Lower lobe of right lung (tissue), 2 donors: ENCODE measurements around the gene PNRC1. TPM values are rescaled to one million over a fixed set of nuclear protein-coding genes. Genes with fewer than 3 reads are reported as not detected.
"Not testable (repeated sequence)": the region's sequence is repeated elsewhere in the genome, so short reads cannot be mapped to it uniquely, and the experiment has no call there.

ENCODE experiments used
- ATAC-seq, 2 donors: fragments of 200-7000 bp; cut with Tn5 transposase; one replicate each; pipeline ENCODE4 v1.9.1; 2020 to 2022; ENCODE audit warnings: mild to moderate bottlenecking in 2 of 2, moderate library complexity in 2 of 2
- DNase-seq: peaks from one replicate; pipeline ENCODE4 v3.0.0-alpha.2; 2020
- H3K27ac ChIP-seq: fragments of 200-600 bp; one replicate; pipeline ENCODE4 v1.8.0; 2022
- H3K27me3 ChIP-seq: fragments of 200-600 bp; one replicate; pipeline ENCODE4 v1.8.0; 2022; ENCODE audit warnings: low read depth
- H3K36me3 ChIP-seq: fragments of 200-600 bp; one replicate; pipeline ENCODE4 v1.8.0; 2022; ENCODE audit warnings: mild to moderate bottlenecking
- H3K4me1 ChIP-seq: fragments of 200-600 bp; one replicate; pipeline ENCODE4 v1.8.0; 2022
- H3K4me3 ChIP-seq: fragments of 200-600 bp; one replicate; pipeline ENCODE4 v1.8.0; 2022; ENCODE audit warnings: mild to moderate bottlenecking
- H3K9me3 ChIP-seq: fragments of 200-600 bp; one replicate; pipeline ENCODE4 v1.8.0; 2022
- intact Hi-C: fragments of 100-400 bp; cut with DNase I; formaldehyde crosslinking; loops from one replicate; pipeline ENCODE4 v1.11.0; 2022
- total RNA-seq: library from RNA; stranded (reverse); fragmentation: NEBNext Ultra II Directional; extraction: Animal tissue kit (Norgen Biotek cat#: 25700); gene quantifications from one replicate; pipeline ENCODE4 v1.2.1, GENCODE V29; 2021
- TF ChIP-seq, protein P1 (sequence below): fragments of 200-600 bp; IDR thresholded peaks from one replicate; pipeline ENCODE4 v1.8.0; 2022; ENCODE audit warnings: antibody characterized with exemption, mild to moderate bottlenecking
- donor health status: DM: no; HTN: yes; CAD: no; lungs with severe emphysema.

PNRC1 gene
- total RNA-seq, 1 donor from 2014 or later, result 198 TPM

GRCh38 chr6:89059227-89059626 lies 21.3 kb upstream of the PNRC1 start:
- Histone ChIP-seq H3K36me3 (no peaks in the 10 kb centered on the region), H3K4me3 (no peak overlapping the region), H3K27ac (no peak overlapping the region), H3K27me3 (no peaks in the 10 kb centered on the region), H3K4me1 (no peaks in the 10 kb centered on the region), H3K9me3 (no peaks in the 10 kb centered on the region)
- intact Hi-C loops, result no loop called here
- ATAC-seq (no peak), DNase-seq (no peak)
- TF ChIP-seq, protein P1, sequence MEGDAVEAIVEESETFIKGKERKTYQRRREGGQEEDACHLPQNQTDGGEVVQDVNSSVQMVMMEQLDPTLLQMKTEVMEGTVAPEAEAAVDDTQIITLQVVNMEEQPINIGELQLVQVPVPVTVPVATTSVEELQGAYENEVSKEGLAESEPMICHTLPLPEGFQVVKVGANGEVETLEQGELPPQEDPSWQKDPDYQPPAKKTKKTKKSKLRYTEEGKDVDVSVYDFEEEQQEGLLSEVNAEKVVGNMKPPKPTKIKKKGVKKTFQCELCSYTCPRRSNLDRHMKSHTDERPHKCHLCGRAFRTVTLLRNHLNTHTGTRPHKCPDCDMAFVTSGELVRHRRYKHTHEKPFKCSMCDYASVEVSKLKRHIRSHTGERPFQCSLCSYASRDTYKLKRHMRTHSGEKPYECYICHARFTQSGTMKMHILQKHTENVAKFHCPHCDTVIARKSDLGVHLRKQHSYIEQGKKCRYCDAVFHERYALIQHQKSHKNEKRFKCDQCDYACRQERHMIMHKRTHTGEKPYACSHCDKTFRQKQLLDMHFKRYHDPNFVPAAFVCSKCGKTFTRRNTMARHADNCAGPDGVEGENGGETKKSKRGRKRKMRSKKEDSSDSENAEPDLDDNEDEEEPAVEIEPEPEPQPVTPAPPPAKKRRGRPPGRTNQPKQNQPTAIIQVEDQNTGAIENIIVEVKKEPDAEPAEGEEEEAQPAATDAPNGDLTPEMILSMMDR, result no peak

DNA sequence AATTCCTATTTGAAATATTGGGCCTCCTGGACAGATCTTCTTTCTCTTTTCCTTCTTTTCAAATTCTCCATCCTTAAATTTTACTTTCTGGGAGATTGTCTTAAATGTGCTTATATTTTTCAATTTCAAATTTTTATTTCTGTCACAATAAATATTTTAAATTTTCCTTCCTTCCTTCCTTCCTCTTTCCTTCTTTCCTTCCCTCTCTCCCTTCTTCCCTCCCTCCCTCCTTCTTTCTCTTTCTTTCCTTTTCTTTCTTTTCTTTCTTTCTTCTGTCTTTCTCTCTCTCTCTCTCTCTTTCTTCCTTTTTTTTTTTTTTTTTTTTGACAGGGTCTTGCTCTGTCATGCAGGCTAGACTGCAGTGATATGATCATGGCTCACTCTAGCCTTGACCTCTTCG lies 16.7 kb upstream of the PNRC1 start:
- intact Hi-C loops, result no loop called here
- no peaks in the 10 kb centered on the region for H3K36me3 ChIP-seq
- no peak for ATAC-seq

GRCh38 chr6:89064931-89065330 lies 15.6 kb upstream of the PNRC1 start:
- intact Hi-C loops, H3K27ac ChIP-seq, H3K36me3 ChIP-seq, H3K27me3 ChIP-seq, H3K9me3 ChIP-seq, ATAC-seq, H3K4me3 ChIP-seq, DNase-seq, H3K4me1 ChIP-seq: not testable (repeated sequence)

More for the DNA sequence above, 16.7 kb upstream of the PNRC1 start:
- no peak overlapping the region for H3K27ac ChIP-seq
- DNase-seq, result no peak
- no peaks in the 10 kb centered on the region for H3K9me3 ChIP-seq
- H3K27me3 ChIP-seq, result no peaks in the 10 kb centered on the region
- no peaks in the 10 kb centered on the region for H3K4me1 ChIP-seq
- no peak overlapping the region for H3K4me3 ChIP-seq
- TF ChIP-seq, protein P1, result no peak

- H3K27ac ChIP-seq, ATAC-seq, H3K9me3 ChIP-seq, H3K4me1 ChIP-seq, DNase-seq, H3K27me3 ChIP-seq, intact Hi-C loops, H3K4me3 ChIP-seq, H3K36me3 ChIP-seq: not testable (repeated sequence)
Observed at GRCh38 chr6:89066121-89066520, 14.4 kb upstream of the PNRC1 start.

DNA sequence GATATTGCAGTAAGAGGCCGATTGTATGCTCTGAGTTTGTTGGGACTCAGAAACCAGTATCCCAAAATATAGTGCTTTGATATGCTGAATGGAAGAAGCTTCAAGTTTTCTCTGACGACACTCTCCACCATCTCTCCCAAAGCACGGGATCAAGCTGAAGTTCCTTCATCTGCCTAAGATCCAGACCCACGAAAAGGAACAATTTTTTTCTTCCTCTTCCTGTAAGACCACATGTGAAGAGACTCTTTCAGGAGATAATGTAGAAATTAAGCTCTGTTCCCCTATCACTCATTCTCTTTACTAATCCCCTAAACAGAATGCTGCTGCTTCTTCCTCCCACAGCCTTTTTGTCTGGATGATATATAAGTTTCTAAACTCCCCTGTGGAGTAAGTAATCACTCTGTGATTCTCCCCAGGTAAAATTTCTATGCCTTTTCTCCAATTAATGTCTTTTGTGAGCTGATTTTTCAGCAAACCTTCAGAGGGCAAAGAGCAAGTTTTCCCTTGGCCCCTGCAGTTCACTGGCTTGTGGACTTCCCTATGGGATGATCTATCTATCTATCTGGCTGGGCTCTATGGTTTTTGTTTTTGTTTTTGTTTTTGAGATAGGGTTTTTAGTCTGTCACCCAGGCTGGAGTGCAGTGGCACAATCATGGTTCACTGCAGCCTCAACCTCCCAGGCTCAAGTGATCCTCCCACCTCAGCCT lies 13.5 kb upstream of the PNRC1 start:
- intact Hi-C loops, result no loop called here
- peak; percentile 28 to 34 for ATAC-seq
- no peaks in the 10 kb centered on the region for H3K36me3 ChIP-seq

DNA sequence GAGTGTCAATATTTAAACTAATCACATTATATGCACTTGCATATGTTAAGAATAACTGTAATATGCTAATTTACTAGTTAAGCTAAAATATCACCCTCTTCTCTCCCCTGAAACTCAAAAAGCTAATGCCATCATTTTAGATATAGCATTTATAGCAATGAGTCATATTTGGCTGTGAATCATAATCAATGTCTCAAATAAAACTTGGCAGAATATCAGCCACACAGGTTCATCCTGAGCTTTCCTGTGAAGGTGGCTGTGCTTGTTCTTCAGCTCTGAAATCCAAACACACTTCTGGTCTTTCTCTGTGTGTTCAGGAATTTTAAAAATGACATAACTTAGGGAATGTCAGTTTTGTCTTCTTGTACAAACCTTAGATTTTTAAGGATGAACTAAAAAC lies 12.8 kb upstream of the PNRC1 start:
- ATAC-seq (no peak), DNase-seq (no peak)
- no peaks in the 10 kb centered on the region for H3K36me3 ChIP-seq
- H3K4me1 ChIP-seq, result peaks cover 6% of the 10 kb centered on the region
- H3K27ac ChIP-seq, result no peak overlapping the region
- no peaks in the 10 kb centered on the region for H3K27me3 ChIP-seq
- TF ChIP-seq, protein P1, result no peak
- intact Hi-C loops, result no loop called here
- no peaks in the 10 kb centered on the region for H3K9me3 ChIP-seq
- H3K4me3 ChIP-seq, result no peak overlapping the region

More for the DNA sequence above, 13.5 kb upstream of the PNRC1 start:
- no peaks in the 10 kb centered on the region for H3K4me1 ChIP-seq
- H3K9me3 ChIP-seq, result no peaks in the 10 kb centered on the region
- H3K27ac ChIP-seq, result no peak overlapping the region
- TF ChIP-seq, protein P1, result no peak
- H3K4me3 ChIP-seq, result no peak overlapping the region
- no peak for DNase-seq
- H3K27me3 ChIP-seq, result no peaks in the 10 kb centered on the region
